Measurements from ENCODE around the gene RHOBTB3. TPM values are rescaled to one million over a fixed set of nuclear protein-coding genes. Genes with fewer than 3 reads are reported as not detected.
A peak's percentile ranks its signal among the peaks of the same experiment; 100 is the strongest.

Gene RHOBTB3
- total RNA-seq, 1 donor from 2014 or later: 38.6 TPM

DNA sequence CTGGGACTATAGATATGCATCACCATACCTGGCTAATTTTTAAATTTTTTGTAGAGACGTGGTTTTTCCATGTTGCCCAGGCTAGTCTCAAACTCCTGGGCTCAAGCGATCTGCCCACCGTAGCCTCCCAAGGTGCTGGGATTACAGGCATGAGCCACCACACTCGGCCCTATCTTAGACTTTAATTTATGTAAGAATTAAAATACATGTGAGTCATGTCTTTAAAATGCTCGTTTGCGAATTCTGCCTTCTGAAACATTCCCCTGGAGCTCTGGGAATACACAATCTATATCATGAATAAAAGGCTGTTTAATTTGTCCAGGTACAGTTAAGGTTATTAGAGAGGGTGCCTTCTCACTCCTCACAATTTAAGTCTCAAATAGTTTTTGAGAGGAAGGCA is 32.8 kb downstream of the RHOBTB3 start:
- DNase-seq (ENCODE audit: low spot score): no peak

DNA sequence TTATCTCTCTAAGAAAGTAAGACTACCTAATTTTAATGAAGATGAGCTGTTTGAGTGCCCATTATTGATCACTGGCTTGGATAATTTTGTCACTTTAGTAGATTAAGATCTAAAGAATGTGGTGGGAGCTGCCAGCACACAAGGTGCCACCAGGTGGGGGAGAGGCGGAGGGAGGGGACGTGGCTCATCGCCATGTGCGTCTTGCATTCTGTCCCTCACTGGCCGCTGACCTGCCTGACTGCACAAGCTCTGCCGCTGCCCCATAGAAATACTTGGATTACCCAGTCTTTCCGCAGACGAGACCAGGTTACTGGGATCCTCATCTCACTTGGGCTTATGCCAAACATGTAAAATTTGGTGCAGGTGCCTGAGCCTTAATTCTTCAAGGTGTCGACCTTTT is 37.6 kb downstream of the RHOBTB3 start:
- DNase-seq (ENCODE audit: low spot score): no peak

DNA sequence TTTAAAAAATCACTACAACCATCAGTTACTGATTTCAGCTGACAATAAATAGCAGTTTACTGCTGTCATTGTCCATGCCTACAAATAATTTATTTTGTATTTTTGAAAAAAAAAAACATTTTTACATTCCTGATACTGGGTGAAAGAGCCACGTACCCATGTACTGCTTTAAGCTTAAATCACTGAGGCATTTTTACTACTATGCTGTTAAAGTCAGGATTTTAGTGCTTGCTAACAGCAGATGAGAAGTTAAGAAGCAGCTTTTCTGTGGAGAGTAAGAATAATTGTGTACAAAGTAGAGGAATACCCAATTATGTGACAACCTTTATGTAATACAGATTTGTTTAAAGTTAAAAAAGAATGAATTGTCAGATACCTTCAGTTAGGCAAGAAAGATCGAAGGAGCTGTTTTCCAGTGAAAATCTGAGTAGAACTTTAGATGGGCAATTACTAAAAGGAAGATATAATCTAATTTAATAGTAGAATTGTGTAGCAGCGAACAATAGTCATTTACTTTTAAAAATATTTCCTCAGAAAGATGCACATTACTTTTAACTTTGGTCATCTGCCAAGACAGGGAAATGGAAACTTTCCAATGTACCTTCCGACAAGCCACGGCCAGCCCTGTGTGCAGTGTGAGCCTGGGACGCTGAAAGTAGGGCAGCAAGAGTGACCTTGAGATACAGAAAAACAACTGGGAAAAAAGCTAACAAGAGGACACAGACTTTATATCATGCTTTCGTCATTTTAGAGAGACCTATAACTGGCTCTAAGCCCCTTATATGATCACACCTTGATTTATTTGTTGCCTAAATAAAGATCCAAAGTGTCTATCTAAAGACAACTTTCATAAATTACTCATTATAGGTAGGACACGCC is 39.9 kb downstream of the RHOBTB3 start:
- DNase-seq (ENCODE audit: low spot score): peak; percentile 50

DNA sequence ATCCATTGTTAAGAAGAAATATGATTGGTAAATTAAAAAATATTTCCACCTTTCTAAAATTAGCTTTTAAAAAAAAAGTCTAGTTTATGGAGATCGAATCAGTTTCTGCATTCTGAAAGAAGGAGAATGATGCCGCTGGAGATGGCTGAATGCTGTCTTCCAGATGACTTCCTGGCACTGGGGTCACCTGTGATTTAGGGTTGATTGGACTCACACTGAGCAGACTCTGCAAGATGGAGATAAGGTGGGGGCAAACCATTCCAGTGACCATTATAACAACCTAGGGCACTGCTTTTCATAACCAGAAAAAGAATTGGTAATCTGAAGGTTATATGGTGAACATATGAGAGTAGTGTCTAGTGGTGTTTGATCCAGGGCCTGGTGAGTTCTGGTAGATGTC is 40.8 kb downstream of the RHOBTB3 start:
- DNase-seq (ENCODE audit: low spot score): no peak

DNA sequence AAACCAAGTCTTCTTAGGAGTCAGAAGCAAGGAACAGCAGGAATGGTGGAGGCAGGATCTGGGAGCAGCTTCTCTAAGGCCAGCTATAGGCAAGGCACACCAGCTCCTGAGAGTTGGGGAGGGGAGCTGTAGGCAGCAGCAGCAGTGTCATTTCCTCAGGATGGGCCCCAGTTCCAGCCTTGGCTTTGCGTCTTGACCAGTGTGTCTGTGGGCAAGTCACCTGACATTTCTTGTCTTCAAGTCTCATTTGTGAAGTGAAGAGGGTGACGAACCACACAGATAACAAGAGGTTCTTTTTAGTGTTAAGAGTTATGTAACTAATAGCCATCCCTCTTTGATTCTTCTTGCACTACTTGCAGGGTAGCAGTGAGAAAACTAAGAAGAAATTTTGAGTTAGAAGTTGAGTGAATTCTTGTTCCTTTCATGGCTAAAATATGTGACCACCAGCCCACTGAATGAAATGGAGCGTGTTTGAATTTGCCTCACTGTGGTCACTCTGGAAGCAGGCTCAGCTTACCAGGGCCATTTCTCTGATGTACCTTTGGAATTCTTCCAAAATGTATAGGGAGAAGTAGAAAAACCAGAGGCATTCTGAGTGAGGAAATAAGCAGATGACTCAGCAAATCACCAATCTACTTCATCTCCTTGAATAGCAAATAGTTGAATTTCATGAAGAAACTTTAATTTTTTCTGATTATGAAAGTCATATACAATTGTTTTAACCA is 42.4 kb downstream of the RHOBTB3 start:
- no peak for DNase-seq (ENCODE audit: low spot score)

DNA sequence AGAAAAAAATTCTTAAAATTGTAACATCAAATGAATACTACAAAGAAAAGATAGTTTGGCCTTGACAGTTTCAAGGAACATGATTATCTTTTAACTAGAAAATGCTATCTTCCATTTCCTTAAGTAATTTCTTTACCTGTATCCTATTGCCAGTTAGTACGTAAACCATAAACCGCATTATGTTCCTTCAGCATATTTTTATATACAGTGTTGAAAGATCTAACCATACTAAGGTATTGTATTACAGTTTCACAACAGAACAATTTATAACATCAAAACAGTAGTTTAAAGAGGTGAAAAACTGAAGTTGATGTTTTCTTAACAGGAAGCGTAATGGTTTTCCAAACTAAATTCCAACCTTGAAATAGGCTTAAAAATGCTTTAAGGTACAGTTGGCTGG is 46.3 kb downstream of the RHOBTB3 start:
- DNase-seq (ENCODE audit: low spot score): no peak

DNA sequence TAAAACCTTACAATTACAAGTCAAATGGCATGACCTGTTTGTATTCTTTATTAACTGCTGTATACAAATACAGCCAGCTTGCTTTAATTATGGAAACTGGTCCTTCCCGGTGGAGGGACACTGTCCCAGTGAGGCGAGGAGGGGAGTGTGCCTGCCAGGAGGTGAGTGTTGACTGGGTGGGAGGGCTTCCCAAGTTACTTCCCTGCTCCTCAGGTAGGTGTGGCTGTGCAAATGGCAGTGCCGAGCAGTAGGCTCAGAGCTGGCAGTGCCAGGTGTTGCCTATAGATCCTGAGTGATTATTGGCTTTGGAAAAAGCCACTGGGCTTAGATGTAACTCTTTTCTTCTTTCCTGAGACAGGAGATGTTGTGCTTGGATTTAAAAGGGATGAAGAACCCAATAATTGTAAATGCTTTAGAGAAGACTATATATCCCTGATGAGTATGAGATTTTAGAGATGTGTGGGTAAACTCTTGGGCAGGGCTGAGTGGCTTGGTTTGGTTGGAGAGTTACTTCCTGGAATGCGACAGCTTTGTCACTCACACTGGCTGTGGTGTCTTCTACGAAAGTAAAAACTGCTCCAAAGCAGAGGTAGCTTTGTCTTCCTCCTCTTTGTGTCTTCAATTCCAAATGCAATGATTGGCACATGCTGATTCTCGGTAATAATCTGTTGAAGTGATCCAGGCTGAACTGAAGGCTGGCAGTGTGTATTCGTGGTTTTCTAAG is 47.7 kb downstream of the RHOBTB3 start:
- no peak for DNase-seq (ENCODE audit: low spot score)

DNA sequence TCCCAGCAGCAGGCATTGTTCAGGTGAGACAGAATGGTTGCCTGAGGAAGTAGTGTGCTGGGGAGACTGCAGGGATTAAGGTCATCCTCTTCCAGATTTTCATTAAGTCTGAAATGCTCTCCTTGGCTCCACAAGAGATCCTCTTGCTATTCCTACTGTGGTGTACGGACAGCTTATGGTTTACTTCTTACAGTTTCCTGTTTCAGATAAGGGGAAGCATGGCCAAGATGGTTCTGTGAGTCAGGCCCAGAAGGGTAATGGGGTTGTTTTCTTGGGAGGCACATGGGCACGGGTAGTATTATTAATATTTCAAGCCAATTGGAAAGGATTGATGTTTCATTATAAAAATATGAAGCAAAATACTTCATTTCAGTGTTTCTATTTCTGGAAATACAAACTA is 48.5 kb downstream of the RHOBTB3 start:
- no peak for DNase-seq (ENCODE audit: low spot score)

DNA sequence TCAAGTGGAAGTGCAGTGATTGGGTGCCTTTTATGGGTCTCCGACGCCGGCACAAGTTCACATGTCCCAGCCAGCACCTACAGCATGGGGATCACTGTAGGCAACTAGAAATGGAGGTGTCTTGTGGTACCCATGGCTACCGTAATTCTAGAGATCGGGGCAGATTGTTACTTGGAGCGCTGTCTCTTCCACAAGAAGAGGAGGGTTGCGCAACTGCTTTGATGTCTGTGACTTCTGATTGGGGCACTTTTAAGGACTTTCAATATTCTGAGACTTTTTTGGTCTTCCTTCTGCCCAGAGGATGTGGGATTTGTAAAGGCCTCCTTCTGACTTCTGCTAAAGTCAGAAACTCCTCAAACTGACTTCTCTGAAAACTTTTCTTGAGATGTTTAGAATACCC is 49.5 kb downstream of the RHOBTB3 start:
- no peak for DNase-seq (ENCODE audit: low spot score)

DNA sequence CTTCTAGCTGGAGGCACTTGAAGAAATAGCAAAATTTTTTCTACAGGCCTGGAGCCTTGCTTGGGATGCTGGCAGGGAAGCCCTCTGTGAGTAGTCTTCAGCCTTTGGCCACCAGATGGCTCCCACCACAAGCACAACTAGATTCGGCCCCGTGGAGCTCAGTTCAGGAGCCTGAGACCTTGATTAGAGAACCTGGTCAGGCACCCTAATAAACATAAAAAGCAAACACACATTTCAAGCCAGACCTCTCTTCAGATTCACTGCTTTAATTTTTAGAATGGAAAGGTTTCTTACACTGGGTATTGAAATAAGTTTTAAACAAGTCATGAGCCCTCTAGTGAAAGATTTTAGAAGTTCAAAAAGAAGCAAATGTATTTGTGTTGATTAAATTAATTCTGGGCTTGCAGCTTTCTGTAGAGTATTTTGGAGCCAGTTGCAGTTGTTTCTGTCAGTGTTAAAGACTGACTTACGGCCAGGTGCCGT is 50.0 kb downstream of the RHOBTB3 start:
- DNase-seq (ENCODE audit: low spot score): peak; percentile 85

DNA sequence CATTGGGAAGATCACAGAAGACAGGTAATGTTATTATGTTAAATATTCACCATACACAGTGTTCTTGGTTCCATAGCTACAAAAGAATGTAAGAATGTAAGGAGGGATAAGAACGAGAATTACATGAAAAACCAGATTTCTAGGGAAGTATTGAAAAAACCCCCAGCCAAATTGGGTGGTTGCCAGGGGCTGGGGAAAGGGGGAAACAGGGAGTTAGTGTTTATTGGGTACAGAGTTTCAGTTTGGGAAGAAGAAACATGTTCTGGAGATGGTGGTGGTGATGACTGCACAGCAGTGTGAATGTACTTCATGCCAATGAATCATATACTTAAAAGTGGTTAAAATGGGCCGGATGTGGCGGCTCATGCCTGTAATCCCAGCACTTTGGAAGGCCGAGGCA is 51.0 kb downstream of the RHOBTB3 start:
- DNase-seq (ENCODE audit: low spot score): no peak

DNA sequence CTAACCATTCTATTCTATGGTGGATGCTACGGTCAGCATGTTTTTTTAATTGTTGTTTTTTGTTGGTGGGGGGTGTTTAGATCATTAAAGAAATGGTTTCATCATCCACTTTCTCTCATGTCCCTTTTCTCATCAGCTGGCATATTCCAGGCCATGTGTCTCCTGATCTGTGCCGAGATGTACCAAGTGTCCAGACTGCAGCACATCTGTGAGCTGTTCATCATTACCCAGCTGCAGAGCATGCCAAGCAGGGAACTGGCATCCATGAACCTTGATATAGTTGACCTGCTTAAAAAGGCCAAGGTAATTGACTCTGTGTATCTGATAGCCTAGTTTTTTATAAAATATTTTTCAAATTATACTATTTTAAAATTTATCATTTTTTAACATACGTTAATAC is 52.5 kb downstream of the RHOBTB3 start:
- no peak for DNase-seq (ENCODE audit: low spot score)

DNA sequence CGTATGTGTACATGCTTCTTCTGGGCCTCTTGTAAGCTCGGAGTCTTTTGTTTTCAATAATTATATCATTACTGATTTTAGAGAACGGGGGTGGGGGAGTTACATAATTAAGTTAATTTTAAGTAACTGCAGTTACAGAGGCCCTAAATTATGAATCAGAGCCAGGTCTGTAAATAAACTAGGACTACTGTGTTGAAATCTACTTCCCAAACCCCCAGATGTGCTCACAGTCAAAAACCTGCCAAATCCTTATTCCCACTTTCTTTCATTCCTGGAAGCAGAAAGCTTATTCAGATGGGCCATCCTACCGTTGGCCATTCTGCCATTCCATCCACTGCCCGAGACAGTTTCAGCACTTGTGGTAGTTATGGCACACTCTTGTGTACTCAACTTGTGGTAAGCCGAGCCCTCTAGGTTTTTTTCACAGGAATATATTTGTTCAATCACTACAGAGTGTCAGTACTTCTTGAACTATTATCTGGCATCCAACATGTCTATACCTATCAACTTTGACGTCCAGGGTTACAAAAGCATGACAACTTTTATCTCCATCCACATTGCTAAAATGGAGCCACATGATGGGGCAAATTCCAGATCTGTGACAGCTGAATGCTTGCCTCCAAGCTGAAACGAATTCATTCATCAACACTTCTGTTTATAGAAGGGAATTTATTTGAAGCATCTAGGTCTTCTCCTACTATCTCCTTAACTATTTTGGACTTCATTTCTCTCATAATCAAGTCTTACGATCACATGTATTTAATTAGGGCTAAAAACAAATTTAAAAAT is 53.6 kb downstream of the RHOBTB3 start:
- no peak for DNase-seq (ENCODE audit: low spot score)

DNA sequence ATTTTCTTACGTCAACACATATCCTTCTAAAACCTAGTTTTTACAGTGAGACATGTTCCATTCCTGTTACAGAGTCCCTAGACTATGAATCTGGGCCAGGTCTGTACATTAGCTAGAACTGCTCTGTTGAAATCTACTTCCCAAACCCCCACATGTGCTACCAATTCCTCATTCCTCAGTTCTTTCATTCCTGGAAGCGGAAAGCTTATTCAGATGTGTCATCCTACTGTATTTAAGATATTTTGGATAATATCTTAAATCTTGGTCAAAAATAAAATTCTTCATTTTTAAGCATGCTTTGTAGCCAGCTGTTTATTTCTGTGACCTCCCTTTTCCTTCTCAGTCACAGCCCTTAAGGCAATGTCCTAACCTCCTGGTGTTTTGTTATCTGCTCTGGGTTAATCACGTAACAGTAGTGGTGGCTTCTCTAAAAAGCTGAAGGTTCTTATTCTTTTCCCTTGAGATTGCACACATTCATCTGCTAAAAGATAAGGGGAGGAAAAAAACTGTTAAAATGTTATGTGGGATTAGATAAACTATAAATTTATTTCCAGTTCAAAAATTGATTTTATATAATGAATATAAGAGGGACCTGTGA is 55.8 kb downstream of the RHOBTB3 start:
- no peak for DNase-seq (ENCODE audit: low spot score)

DNA sequence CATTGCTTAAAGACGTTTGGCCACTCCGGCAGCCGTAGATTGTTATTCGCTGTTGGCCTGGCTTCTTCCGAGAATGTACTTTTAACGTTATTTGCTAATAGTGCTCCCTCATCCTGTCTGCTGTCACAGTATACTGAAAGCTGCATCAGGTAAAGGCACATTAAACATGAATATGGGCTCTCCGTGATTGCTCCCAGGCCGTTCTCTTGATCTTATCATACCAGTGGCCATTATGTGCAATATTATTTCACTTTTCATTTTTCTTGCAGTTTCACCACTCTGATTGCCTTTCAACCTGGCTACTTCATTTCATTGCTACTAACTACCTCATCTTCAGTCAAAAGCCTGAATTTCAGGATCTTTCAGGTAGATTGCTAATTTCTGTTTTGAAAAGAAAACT is 57.4 kb downstream of the RHOBTB3 start:
- no peak for DNase-seq (ENCODE audit: low spot score)

DNA sequence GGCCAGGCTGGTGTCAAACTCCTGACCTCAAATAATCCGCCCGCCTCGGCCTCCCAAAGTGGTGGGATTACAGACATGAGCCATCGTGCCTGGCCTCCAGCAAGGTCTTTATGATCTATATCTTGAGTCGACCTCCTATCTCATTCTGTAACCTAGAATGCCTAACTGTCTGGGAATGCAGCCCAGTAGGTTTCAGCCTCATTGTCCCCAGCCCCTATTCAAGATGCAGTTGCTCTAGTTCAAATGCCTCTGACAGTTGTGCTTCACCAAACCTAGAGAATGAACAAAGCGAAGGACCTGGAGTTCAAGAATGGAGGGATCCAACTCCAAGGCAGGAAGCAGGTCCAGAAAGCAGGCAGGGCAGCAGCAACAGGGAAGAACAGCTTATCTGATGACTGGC is 60.6 kb downstream of the RHOBTB3 start:
- no peak for DNase-seq (ENCODE audit: low spot score)

DNA sequence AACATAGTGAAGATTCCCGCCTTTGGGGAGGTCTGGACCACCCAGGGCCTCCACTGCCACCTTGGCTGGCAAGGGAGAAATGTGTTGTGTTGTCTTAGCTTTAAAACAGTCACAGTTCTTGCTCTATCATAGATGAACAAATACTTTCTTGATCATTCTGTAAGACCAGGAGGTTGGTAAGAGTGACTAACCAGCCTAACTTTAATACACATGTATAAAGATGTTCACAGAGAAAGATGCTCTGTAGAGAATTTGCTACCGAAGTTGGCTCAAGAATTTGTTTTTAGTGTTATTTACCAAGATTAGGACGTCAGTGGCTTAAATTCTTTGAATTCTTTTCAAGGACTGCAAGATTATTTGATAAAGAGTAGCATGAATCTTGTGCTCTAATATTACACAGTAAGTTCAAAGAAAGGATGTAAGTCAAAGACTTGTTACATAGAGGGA is 63.0 kb downstream of the RHOBTB3 start:
- no peak for DNase-seq (ENCODE audit: low spot score)

DNA sequence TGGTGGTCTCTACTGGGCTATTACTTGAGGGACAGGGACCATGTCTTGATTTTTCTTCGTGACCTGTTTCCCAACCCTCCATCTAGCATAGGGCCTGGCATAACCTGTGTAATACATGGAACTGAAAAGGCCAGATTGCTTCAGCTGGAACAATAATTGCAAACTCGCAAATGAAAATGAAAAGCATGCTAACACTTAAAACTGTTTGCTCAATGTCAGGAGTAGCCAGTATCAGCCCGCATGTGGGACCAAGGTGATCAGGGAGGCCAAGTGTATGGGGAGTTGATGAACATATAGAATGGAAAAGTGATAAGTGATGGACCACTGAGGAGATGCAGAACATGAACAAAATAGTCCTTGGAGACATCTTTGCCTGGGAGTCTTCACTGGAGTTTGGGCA is 66.2 kb downstream of the RHOBTB3 start:
- DNase-seq (ENCODE audit: low spot score): no peak

DNA sequence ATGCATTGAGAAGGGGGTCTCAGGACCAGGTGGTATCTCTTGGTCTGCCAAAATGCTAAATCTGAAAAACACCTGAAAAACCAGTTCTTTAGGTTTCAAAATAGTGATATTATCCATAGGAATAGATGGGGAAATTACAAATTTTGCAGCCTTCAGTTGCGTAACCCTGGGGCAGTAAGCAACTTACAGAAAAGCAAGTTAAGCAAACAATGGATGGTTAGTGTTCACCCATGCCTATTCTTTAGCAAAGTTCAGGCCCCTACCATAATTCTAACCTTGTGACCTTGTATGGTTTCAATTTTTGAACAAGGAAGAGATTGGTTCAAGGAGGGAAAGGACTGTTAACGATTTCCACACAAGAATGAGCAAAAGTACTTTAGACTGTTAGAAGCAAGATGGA is 66.9 kb downstream of the RHOBTB3 start:
- no peak for DNase-seq (ENCODE audit: low spot score)

DNA sequence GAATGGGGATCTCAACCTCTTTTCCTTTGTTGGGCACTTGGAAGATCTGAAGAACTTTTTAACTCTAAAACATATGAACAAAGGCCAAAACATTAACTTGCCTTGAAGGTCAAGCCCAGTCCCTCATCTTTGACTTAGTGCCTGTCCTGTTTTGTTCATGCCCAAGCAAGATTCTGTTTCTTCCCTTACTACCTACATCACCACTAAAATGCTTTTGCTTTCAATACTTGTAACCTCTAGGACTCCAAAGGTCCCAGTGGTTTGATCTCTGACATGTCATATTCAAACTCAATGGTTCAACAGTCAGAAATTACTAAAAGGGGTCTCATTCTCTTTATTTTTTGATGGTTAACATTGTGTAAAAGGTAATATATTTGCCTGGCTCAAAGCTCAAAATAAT is 67.4 kb downstream of the RHOBTB3 start:
- no peak for DNase-seq (ENCODE audit: low spot score)

DNA sequence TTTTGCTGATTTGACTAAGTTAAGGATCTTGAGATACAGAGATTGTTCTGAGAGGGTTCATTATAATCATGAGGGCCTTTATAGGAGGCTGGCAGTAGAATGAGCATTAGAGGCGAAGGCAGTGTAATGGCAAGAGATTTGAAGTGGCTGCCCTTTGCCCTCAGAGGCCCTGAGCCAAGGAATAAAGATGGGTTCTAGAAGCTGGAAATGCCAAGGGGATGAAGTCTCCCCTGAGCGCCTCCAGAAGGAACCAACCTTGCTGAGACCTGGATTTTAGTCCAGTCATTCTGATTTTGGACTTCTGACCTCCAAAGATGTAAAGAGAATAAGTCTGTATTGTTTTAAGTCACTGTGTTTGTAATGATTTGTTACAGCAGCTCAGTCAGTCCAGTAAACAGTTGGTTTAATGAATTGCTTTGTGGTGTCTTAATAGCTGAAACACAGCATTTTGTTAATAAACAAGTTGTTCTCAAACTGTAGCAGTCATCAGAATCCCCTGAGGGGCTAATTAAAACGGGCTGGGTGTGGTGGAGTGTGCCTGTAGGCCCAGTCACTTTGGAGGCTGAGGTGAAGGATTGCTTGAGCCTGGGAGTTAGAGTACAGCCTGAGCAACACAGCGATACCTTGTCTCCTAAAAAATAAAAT is 68.2 kb downstream of the RHOBTB3 start:
- no peak for DNase-seq (ENCODE audit: low spot score)
